Right atrium auricular region (tissue), 2 donors: Measurements from ENCODE around the gene AFDN. TPM values are rescaled to one million over a fixed set of nuclear protein-coding genes. Genes with fewer than 3 reads are reported as not detected.

ENCODE experiments used
- DNase-seq: peaks from one replicate; pipeline ENCODE4 v3.0.0-alpha.2; 2019; ENCODE audit warnings: low spot score
- H3K27ac ChIP-seq, 2 donors: fragments of 200-600 bp; sonication (generic); 1 replicate in 1 of 2; 2 replicates in 1 of 2; pipeline ENCODE4 v1.5.1; 2016 to 2019
- H3K27me3 ChIP-seq, 2 donors: fragments of 200-600 bp; sonication (generic); one replicate each; pipeline versions ENCODE4 v1.5.1 to v1.6.0; 2017 to 2019
- H3K36me3 ChIP-seq: fragments of 200-600 bp; sonication (generic); one replicate; pipeline ENCODE4 v1.5.1; 2016
- H3K4me1 ChIP-seq, 2 donors: fragments of 200-600 bp; sonication (generic); one replicate each; pipeline versions ENCODE4 v1.5.1 to v1.6.0; 2017 to 2019
- H3K4me3 ChIP-seq, 2 donors: fragments of 200-600 bp; sonication (generic); 1 replicate in 1 of 2; 2 replicates in 1 of 2; pipeline ENCODE4 v1.5.1; 2017 to 2019; ENCODE audit warnings: mild to moderate bottlenecking in 1 of 2, moderate library complexity in 1 of 2
- H3K9me3 ChIP-seq, 2 donors: fragments of 200-600 bp; sonication (generic); one replicate each; pipeline ENCODE4 v1.5.1; 2019
- total RNA-seq, 2 donors: library from RNA; depleted of rRNA; stranded (reverse); fragments of >200 nt; gene quantifications; one replicate each; pipeline ENCODE4 v1.1.0, GENCODE V29; 2016
- TF ChIP-seq, protein P1 (sequence below), 2 donors: fragments of 200-600 bp; sonication (generic); IDR thresholded peaks; one replicate each; pipeline ENCODE4 v1.5.1; 2019; ENCODE audit warnings: antibody characterized with exemption in 2 of 2

AFDN gene
- total RNA-seq, 2 donors from 2014 or later, result 51.6 to 51.8 TPM

DNA sequence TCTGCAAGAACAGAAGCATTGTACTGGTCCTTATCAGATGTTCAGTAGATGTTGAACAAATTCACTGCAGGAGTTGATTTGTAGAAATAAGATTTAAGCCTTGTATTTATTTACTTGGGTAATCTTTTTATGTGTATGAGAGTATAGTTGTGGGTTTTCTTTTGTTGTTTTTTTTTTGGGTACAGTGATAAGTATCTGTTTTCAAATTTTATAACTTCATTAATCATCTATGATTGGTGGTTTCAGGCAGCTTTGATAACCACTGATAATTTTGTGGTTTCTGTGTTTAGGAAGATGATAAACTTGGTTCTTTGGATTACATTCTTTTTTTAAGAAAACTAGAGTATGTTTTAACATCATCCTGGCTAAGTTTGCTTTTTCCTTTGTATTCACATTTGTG, 2.8 kb downstream of the AFDN start:
- TF ChIP-seq, protein P1, sequence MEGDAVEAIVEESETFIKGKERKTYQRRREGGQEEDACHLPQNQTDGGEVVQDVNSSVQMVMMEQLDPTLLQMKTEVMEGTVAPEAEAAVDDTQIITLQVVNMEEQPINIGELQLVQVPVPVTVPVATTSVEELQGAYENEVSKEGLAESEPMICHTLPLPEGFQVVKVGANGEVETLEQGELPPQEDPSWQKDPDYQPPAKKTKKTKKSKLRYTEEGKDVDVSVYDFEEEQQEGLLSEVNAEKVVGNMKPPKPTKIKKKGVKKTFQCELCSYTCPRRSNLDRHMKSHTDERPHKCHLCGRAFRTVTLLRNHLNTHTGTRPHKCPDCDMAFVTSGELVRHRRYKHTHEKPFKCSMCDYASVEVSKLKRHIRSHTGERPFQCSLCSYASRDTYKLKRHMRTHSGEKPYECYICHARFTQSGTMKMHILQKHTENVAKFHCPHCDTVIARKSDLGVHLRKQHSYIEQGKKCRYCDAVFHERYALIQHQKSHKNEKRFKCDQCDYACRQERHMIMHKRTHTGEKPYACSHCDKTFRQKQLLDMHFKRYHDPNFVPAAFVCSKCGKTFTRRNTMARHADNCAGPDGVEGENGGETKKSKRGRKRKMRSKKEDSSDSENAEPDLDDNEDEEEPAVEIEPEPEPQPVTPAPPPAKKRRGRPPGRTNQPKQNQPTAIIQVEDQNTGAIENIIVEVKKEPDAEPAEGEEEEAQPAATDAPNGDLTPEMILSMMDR (IDR thresholded peaks at IDR 0.05), result no peak
- H3K4me1 ChIP-seq, result peaks cover 0 to 54% of the 10 kb centered on the region in 2 donors

DNA sequence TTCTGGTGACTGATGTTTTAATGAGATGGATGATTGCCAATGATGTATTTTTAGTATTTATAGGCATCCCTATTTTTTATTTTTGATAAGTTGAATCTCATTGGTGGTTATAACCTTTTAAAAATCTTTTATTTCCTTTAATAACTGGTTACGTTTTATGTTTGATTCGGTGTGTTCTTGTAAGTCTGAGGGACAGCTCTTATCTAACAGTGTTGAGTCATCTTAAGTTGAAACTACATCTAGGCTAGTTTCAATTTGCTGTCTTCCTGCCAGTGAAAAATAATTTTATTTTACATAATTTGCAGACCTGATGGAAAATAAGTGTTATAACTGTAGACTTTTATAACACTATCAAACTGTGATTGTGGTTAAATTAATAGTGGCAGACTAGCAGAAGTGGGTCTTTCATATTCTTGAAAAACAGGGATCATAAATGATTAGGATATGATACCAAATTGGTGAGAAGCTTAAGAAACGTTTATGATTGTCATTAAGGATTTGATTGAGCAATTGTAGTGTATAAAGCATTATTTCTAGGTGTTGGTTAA, 4.6 kb downstream of the AFDN start:
- no peak overlapping the region for H3K27ac ChIP-seq
- H3K4me1 ChIP-seq, result peaks cover 0 to 41% of the 10 kb centered on the region in 2 donors
- no peak overlapping the region for H3K4me3 ChIP-seq
- no peaks in the 10 kb centered on the region for H3K9me3 ChIP-seq
- H3K27me3 ChIP-seq, result no peaks in the 10 kb centered on the region
- H3K36me3 ChIP-seq, result no peaks in the 10 kb centered on the region
- DNase-seq, result no peak
- TF ChIP-seq, protein P1 (IDR thresholded peaks at IDR 0.05), result no peak

More for the DNA sequence above, 2.8 kb downstream of the AFDN start:
- no peaks in the 10 kb centered on the region for H3K36me3 ChIP-seq
- H3K9me3 ChIP-seq, result no peaks in the 10 kb centered on the region
- no peak for DNase-seq
- H3K27me3 ChIP-seq, result no peaks in the 10 kb centered on the region
- no peak overlapping the region for H3K27ac ChIP-seq
- no peak overlapping the region for H3K4me3 ChIP-seq

DNA sequence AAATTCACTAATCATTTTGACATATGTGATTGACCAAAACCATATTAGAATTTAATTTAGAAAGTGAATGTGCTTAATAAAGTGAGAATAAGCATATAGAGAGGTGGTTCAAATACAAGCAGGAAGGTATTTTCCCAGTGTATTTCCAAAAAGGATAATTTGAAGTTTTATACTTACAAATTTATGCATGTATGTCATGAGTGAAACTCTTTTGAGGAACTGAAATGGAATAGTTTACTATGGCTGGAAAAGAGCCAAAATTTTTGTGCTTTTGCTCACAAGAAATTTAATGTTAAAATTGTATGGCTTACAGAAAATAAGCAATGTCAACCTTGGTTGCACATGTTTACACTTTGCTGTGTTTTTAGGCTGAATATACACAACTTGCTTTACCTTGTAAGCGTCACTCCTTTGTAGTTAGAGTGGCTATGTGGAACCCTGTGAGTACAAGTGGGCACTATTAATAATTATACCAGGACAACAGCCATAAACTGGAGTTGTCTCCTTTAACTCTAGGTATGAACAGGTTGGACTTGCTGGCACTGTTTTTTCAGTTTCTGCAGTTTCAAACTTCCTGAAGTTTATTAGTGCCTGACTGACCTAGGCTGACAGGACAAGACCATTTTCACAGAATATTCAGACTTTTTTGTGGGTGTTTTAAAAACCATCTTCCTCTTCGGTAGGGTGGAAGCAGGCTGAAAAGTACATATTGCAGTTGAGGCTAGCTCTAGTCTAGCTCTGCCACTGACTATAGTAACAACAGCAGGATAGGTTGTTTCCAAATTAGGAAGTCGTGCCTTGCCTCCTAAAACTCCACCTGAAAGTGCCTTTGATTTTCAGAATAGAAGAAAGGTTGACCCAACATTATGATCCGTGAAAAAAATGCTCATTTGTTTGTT, 6.0 kb downstream of the AFDN start:
- no peaks in the 10 kb centered on the region for H3K27me3 ChIP-seq
- H3K36me3 ChIP-seq, result no peaks in the 10 kb centered on the region
- TF ChIP-seq, protein P1 (IDR thresholded peaks at IDR 0.05), result no peak
- H3K27ac ChIP-seq, result no peak overlapping the region
- no peak for DNase-seq
- no peaks in the 10 kb centered on the region for H3K9me3 ChIP-seq
- no peak overlapping the region for H3K4me3 ChIP-seq
- H3K4me1 ChIP-seq, result peaks cover 0 to 40% of the 10 kb centered on the region in 2 donors

DNA sequence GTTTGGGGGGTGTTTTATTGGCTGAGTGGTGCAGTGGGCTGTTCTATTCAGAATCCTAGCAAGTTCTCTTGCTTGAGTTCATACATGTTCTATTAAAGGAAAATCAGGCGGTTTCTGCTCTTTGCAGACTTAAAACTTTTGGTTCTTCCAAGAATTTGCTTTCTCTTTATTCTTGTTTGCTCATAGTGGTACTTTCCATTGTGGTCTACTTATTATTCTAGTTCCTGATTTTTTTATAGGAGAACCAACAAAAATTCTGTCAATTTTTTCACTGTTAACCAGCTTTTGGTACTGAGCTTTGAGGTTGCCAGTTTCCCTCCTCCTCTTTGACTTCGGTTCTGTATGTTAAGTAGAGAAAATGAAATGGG, 6.7 kb downstream of the AFDN start:
- Histone ChIP-seq H3K4me1 (peaks cover 0 to 38% of the 10 kb centered on the region in 2 donors), H3K27me3 (no peaks in the 10 kb centered on the region), H3K9me3 (no peaks in the 10 kb centered on the region), H3K4me3 (no peak overlapping the region), H3K36me3 (no peaks in the 10 kb centered on the region), H3K27ac (no peak overlapping the region)
- TF ChIP-seq, protein P1 (IDR thresholded peaks at IDR 0.05), result no peak
- no peak for DNase-seq

DNA sequence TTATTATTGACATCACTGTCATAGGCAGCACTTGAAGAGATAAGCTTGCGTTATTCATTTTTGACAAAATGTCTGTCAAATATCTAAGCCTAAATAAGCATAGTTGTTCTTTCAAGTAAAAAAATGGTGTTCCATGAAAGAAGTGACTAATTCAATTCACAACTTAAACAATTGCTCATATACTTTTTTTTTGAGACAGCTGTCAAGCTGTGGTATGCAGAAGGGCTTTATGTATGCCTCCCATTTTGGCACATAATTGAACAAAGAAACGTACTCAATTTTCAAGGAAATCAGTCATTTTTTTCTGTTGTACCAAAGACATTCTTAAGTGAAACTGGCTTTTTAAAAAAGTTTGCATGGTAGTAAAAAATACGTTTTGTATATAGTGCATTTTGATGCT, 8.5 kb downstream of the AFDN start:
- TF ChIP-seq, protein P1 (IDR thresholded peaks at IDR 0.05), result no peak
- no peaks in the 10 kb centered on the region for H3K27me3 ChIP-seq
- no peak overlapping the region for H3K27ac ChIP-seq
- no peak overlapping the region for H3K4me3 ChIP-seq
- DNase-seq, result no peak
- no peaks in the 10 kb centered on the region for H3K36me3 ChIP-seq
- H3K4me1 ChIP-seq, result peaks cover 0 to 42% of the 10 kb centered on the region in 2 donors
- H3K9me3 ChIP-seq, result no peaks in the 10 kb centered on the region
